Fibroblast of skin of right biceps (primary cell): ENCODE data around the gene PTPRT.

Experiments used
- DNase-seq: peaks from one replicate; pipeline ENCODE4 v3.0.0-alpha.2; 2013

PTPRT gene

GRCh38 chr20:42697962-42698361, 491.7 kb downstream of the PTPRT start:
- DNase-seq, result no peak

GRCh38 chr20:42690842-42691437, 498.8 kb downstream of the PTPRT start:
- DNase-seq, result no peak

- DNase-seq, result no peak
These were observed 501.1 kb downstream of the PTPRT start for GRCh38 chr20:42688576-42688975.

- DNase-seq, result no peak
These were observed 503.6 kb downstream of the PTPRT start for GRCh38 chr20:42686057-42686456.

GRCh38 chr20:42678895-42679294, 510.8 kb downstream of the PTPRT start:
- DNase-seq, result no peak

GRCh38 chr20:42656130-42656529, 533.6 kb downstream of the PTPRT start:
- DNase-seq, result no peak

- no peak for DNase-seq
These were observed 537.4 kb downstream of the PTPRT start for GRCh38 chr20:42652266-42652665.

- DNase-seq, result no peak
These were observed 539.4 kb downstream of the PTPRT start for GRCh38 chr20:42650191-42650746.

GRCh38 chr20:42649748-42650147, 540.0 kb downstream of the PTPRT start:
- no peak for DNase-seq

GRCh38 chr20:42646250-42646649, 543.5 kb downstream of the PTPRT start:
- DNase-seq, result no peak

GRCh38 chr20:42641886-42642285, 547.8 kb downstream of the PTPRT start:
- no peak for DNase-seq

GRCh38 chr20:42639140-42639539, 550.6 kb downstream of the PTPRT start:
- DNase-seq, result no peak

- no peak for DNase-seq
These were observed 553.9 kb downstream of the PTPRT start for GRCh38 chr20:42635699-42636411.

- DNase-seq, result no peak
These were observed 555.5 kb downstream of the PTPRT start for GRCh38 chr20:42634156-42634555.

GRCh38 chr20:42628683-42629082, 561.0 kb downstream of the PTPRT start:
- no peak for DNase-seq

- DNase-seq, result no peak
These were observed 576.6 kb downstream of the PTPRT start for GRCh38 chr20:42613076-42613475.

- no peak for DNase-seq
These were observed 577.5 kb downstream of the PTPRT start for GRCh38 chr20:42611889-42612837.

- no peak for DNase-seq
These were observed 578.3 kb downstream of the PTPRT start for GRCh38 chr20:42611423-42611822.

- no peak for DNase-seq
These were observed 579.6 kb downstream of the PTPRT start for GRCh38 chr20:42610070-42610469.

GRCh38 chr20:42609618-42610017, 580.1 kb downstream of the PTPRT start:
- no peak for DNase-seq

GRCh38 chr20:42604998-42605956, 584.4 kb downstream of the PTPRT start:
- DNase-seq, result no peak

GRCh38 chr20:42603655-42604054, 586.1 kb downstream of the PTPRT start:
- DNase-seq, result no peak
